IPS-20b (cell line): ENCODE data around the gene FGF9.

Source experiments
- H3K27ac ChIP-seq: one replicate; pipeline ENCODE4 v1.5.1; 2013; ENCODE audit warnings: low read length
- H3K27me3 ChIP-seq: 2 replicates; pipeline ENCODE4 v1.6.1; 2013; ENCODE audit warnings: mild to moderate bottlenecking, low read length, inconsistent platforms; ENCODE audit not compliant: insufficient read depth
- H3K36me3 ChIP-seq: 2 replicates; pipeline ENCODE4 v1.6.1; 2013; ENCODE audit warnings: low read depth, mild to moderate bottlenecking, inconsistent platforms, low read length, moderate library complexity; ENCODE audit not compliant: insufficient read depth
- H3K4me1 ChIP-seq: 2 replicates; pipeline ENCODE4 v1.6.1; 2013; ENCODE audit warnings: mild to moderate bottlenecking, control low read depth, inconsistent platforms, low read length, moderate library complexity; ENCODE audit not compliant: insufficient read depth
- H3K4me3 ChIP-seq: 2 replicates; pipeline ENCODE4 v1.5.1; 2013; ENCODE audit warnings: mild to moderate bottlenecking, low read length, inconsistent platforms
- H3K9ac ChIP-seq: 2 replicates; pipeline ENCODE4 v1.6.1; 2013; ENCODE audit warnings: low read depth, mild to moderate bottlenecking, inconsistent platforms, low read length, moderate library complexity
- H3K9me3 ChIP-seq: 2 replicates; pipeline ENCODE4 v1.6.1; 2013; ENCODE audit warnings: mild to moderate bottlenecking, low read depth, low read length, inconsistent platforms; ENCODE audit not compliant: insufficient read depth

FGF9 gene

GRCh38 chr13:21747456-21747855 is 76.6 kb downstream of the FGF9 start:
- Histone ChIP-seq H3K36me3 (no peaks in the 10 kb centered on the region), H3K9me3 (no peaks in the 10 kb centered on the region; the same call in 1 of the 2 replicates), H3K27ac (no peak overlapping the region), H3K9ac (no peak overlapping the region), H3K4me3 (no peak overlapping the region), H3K4me1 (no peaks in the 10 kb centered on the region), H3K27me3 (no peaks in the 10 kb centered on the region)

- no peaks in the 10 kb centered on the region; the same call in 1 of the 2 replicates for H3K9me3 ChIP-seq
- no peaks in the 10 kb centered on the region for H3K27me3 ChIP-seq
- no peaks in the 10 kb centered on the region for H3K4me1 ChIP-seq
- H3K27ac ChIP-seq = no peak overlapping the region
- no peaks in the 10 kb centered on the region for H3K36me3 ChIP-seq
- H3K4me3 ChIP-seq = no peak overlapping the region
- H3K9ac ChIP-seq = no peak overlapping the region
These were observed 77.3 kb downstream of the FGF9 start for GRCh38 chr13:21748166-21748565.

- H3K9me3 ChIP-seq = no peaks in the 10 kb centered on the region; the same call in 1 of the 2 replicates
- no peaks in the 10 kb centered on the region; the same call in 1 of the 2 replicates for H3K4me1 ChIP-seq
- no peak overlapping the region for H3K4me3 ChIP-seq
- no peaks in the 10 kb centered on the region for H3K36me3 ChIP-seq
- no peak overlapping the region for H3K9ac ChIP-seq
- H3K27me3 ChIP-seq = no peaks in the 10 kb centered on the region
- no peak overlapping the region for H3K27ac ChIP-seq
These were observed 78.5 kb downstream of the FGF9 start for GRCh38 chr13:21749410-21749809.

GRCh38 chr13:21752501-21752900 is 81.6 kb downstream of the FGF9 start:
- Histone ChIP-seq H3K36me3 (no peaks in the 10 kb centered on the region), H3K27ac (no peak overlapping the region), H3K9ac (no peak overlapping the region), H3K4me3 (no peak overlapping the region), H3K27me3 (no peaks in the 10 kb centered on the region), H3K9me3 (no peaks in the 10 kb centered on the region; the same call in 1 of the 2 replicates), H3K4me1 (peaks cover 7% of the 10 kb centered on the region; the same call in 1 of the 2 replicates)

- Histone ChIP-seq H3K9me3 (no peaks in the 10 kb centered on the region; the same call in 1 of the 2 replicates), H3K27me3 (no peaks in the 10 kb centered on the region), H3K4me1 (peaks cover 7% of the 10 kb centered on the region; the same call in 1 of the 2 replicates), H3K36me3 (no peaks in the 10 kb centered on the region), H3K9ac (no peak overlapping the region), H3K27ac (no peak overlapping the region), H3K4me3 (no peak overlapping the region)
These were observed 82.3 kb downstream of the FGF9 start for GRCh38 chr13:21753117-21753729.
